Sigmoid colon (tissue), 7 donors: ENCODE results near the gene EFL1. TPM values are rescaled to one million over a fixed set of nuclear protein-coding genes. Genes with fewer than 3 reads are reported as not detected.
"Not testable (repeated sequence)": the region's sequence is repeated elsewhere in the genome, so short reads cannot be mapped to it uniquely, and the experiment has no call there.

ENCODE experiments used
- DNase-seq: peaks from one replicate; pipeline ENCODE4 v3.0.0-alpha.2; 2019
- H3K27ac ChIP-seq, 4 donors: fragments of 200-600 bp; sonication (generic); one replicate each; pipeline ENCODE4 v1.5.1; 2016 to 2019; ENCODE audit warnings: mild to moderate bottlenecking in 1 of 4
- H3K27me3 ChIP-seq, 3 donors: fragments of 200-600 bp; sonication (generic); one replicate each; pipeline ENCODE4 v1.5.1; 2019; ENCODE audit warnings: mild to moderate bottlenecking in 1 of 3
- H3K36me3 ChIP-seq, 4 donors: fragments of 200-600 bp; sonication (generic); one replicate each; pipeline ENCODE4 v1.5.1; 2016 to 2019
- H3K4me1 ChIP-seq, 4 donors: fragments of 200-600 bp; sonication (generic); one replicate each; pipeline ENCODE4 v1.5.1; 2017 to 2019
- H3K4me3 ChIP-seq, 4 donors: fragments of 200-600 bp; sonication (generic); one replicate each; pipeline ENCODE4 v1.5.1; 2017 to 2019; ENCODE audit warnings: mild to moderate bottlenecking in 2 of 4, moderate library complexity in 1 of 4
- H3K9me3 ChIP-seq, 4 donors: fragments of 200-600 bp in 3 of 4; sonication (generic) in 3 of 4; one replicate each; pipeline versions ENCODE4 v1.5.1 to v1.6.1; 2013 to 2019
- CTCF ChIP-seq, 4 experiments: fragments of 450-650 bp in 3 of 4; fragments of 200-600 bp in 1 of 4; IDR thresholded peaks; one replicate each; pipeline ENCODE4 v1.5.1; 2016 to 2019; ENCODE audit warnings: antibody characterized with exemption in 4 of 4, mild to moderate bottlenecking in 3 of 4, moderate library complexity in 2 of 4
- EP300 ChIP-seq, 4 donors: sonication (generic); formaldehyde crosslinking; IDR thresholded peaks; one replicate each; pipeline ENCODE4 v1.6.1; 2017; ENCODE audit warnings: antibody characterized with exemption in 4 of 4
- POLR2A ChIP-seq, 2 donors: fragments of 450-650 bp; IDR thresholded peaks; one replicate each; pipeline ENCODE4 v1.6.1; 2016; ENCODE audit warnings: antibody characterized with exemption in 2 of 2, mild to moderate bottlenecking in 2 of 2, moderate library complexity in 2 of 2
- POLR2AphosphoS5 ChIP-seq, 4 donors: sonication (generic); formaldehyde crosslinking; IDR thresholded peaks; one replicate each; pipeline ENCODE4 v1.6.1; 2017; ENCODE audit warnings: antibody characterized with exemption in 4 of 4
- WGBS, 2 donors: extraction: QIAGEN DNeasy Blood & Tissue Kit; methylation state at CpG; one replicate each; pipeline ENCODE4 v1.1.7; 2013; 5-methylcytosine and 5-hydroxymethylcytosine counted together
- intact Hi-C: fragments of 100-400 bp; cut with DNase I; formaldehyde crosslinking; loops from one replicate; pipeline ENCODE4 v1.15.1; 2023
- polyA plus RNA-seq, 3 donors: library from polyadenylated mRNA; stranded (reverse); fragments of 200-250 nt; gene quantifications; one replicate each; pipeline ENCODE4 v1.2.3, GENCODE V29; 2013
- total RNA-seq, 4 donors: library from RNA; depleted of rRNA; stranded (reverse); fragments of >200 nt; gene quantifications; one replicate each; pipeline ENCODE4 v1.1.0, GENCODE V29; 2016
- donor health status: healthy with polysubstance abuse.
- donor health status: Bipolar disorder and iron deficiency.
- donor health status: healthy.

Gene EFL1
- total and polyA plus RNA-seq, 7 donors = 10.8 to 15.7 (median 13.6) TPM

DNA sequence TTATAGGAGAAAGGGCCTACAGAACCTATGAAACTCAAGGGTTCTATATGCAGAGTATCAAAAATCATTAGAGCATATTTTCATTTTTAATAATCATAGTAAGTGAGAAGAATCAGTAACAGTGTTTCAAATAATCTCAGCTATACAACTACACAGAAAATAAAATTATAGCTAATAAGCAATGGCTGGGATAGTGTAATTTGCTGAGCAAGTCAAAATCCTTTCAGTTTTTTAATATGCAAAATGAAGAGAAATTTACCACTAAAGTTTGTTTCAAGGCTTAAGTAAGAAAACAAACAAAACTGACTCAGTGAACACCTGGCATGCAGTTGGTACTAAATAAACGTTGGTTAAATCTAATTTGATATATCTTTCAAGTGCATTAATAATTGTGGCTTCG, 66.2 kb downstream of the EFL1 start:
- Histone ChIP-seq H3K36me3 (no peaks in the 10 kb centered on the region), H3K4me1 (no peaks in the 10 kb centered on the region), H3K27me3 (no peaks in the 10 kb centered on the region), H3K4me3 (no peak overlapping the region), H3K27ac (no peak overlapping the region), H3K9me3 (no peaks in the 10 kb centered on the region)
- no peak for DNase-seq
- 67 to 92% methylated on average over 2 of the region's 2 CpGs for WGBS, 2 donors
- intact Hi-C loops = loop anchor here (5.0 to 10.0 kb wide), 3 partner anchors 54 to 922 kb away; no protein-coding TSS in a partner anchor
- TF ChIP-seq CTCF (IDR thresholded peaks at IDR 0.05) (no peak), EP300 (IDR thresholded peaks at IDR 0.05) (no peak), POLR2AphosphoS5 (IDR thresholded peaks at IDR 0.05) (no peak), POLR2A (IDR thresholded peaks at IDR 0.05) (no peak)

DNA sequence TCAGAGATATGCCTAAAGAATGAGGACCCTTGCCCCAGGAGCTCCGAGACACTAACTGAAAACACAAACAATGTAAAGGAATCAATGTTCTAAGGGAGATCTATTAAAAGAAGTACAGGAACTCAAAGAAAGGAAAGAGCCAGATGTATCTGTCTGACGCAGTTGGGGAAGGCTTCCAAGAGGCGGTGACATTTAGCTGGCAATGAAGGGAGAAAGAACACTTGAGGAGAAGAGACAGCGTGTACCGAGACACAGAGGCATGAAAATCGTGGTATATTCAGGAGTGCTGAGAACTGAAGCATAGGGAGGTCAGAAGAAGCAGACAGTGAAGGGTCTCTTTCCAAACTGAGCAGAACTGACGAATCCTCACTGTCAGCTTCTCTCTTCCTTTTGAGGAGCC, 66.7 kb downstream of the EFL1 start:
- 96% methylated on average over 7 of the region's 7 CpGs for WGBS, 2 donors
- not testable (repeated sequence) for DNase-seq
- intact Hi-C loops = loop anchor here (5.0 to 10.0 kb wide), 3 partner anchors 54 to 921 kb away; no protein-coding TSS in a partner anchor

GRCh38 chr15:82194488-82194887, 68.0 kb downstream of the EFL1 start:
- not testable (repeated sequence) for H3K9me3 ChIP-seq, H3K36me3 ChIP-seq, H3K27me3 ChIP-seq, H3K27ac ChIP-seq, DNase-seq, H3K4me1 ChIP-seq, H3K4me3 ChIP-seq
- intact Hi-C loops = loop anchor here (10.0 kb wide), 1 partner anchor 920 kb away; no protein-coding TSS in a partner anchor
- WGBS, 2 donors = 79 to 89% methylated on average over 6 of the region's 6 CpGs

More for the DNA sequence above, 66.7 kb downstream of the EFL1 start:
- H3K27ac ChIP-seq, H3K4me3 ChIP-seq, H3K9me3 ChIP-seq, H3K27me3 ChIP-seq, H3K4me1 ChIP-seq, H3K36me3 ChIP-seq: not testable (repeated sequence)

- H3K27ac ChIP-seq, H3K27me3 ChIP-seq, H3K36me3 ChIP-seq, H3K9me3 ChIP-seq, DNase-seq, H3K4me1 ChIP-seq, H3K4me3 ChIP-seq: not testable (repeated sequence)
- no CpG with 5 or more reads among the region's 1 CpG for WGBS, 2 donors
- intact Hi-C loops = loop anchor here (10.0 kb wide), 1 partner anchor 919 kb away; no protein-coding TSS in a partner anchor
Observed at GRCh38 chr15:82193435-82193834, 69.1 kb downstream of the EFL1 start.

DNA sequence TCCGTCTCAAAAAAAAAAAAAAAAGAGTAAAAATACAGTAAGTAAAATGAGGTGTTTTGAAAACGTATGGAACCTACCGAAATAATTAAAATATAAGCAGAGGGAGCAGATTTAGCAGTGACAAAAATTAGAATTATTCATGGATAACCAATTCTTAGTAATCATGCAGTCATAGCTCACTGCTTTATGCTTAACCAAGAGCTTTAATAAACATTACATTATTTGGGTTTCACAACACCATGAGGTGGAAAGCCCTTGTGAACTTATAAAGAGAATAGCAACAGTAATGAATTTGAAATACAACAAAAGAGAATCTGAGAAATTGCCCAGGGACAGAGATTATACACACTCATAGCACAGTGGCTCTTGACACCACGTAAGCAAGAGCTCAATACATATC, 70.1 kb downstream of the EFL1 start:
- not testable (repeated sequence) for H3K36me3 ChIP-seq, DNase-seq, H3K27me3 ChIP-seq, H3K4me3 ChIP-seq, H3K9me3 ChIP-seq, H3K27ac ChIP-seq, H3K4me1 ChIP-seq
- WGBS, 2 donors = 97 to 98% methylated on average over 4 of the region's 4 CpGs
- intact Hi-C loops = loop anchor here (10.0 kb wide), 1 partner anchor 918 kb away; no protein-coding TSS in a partner anchor

DNA sequence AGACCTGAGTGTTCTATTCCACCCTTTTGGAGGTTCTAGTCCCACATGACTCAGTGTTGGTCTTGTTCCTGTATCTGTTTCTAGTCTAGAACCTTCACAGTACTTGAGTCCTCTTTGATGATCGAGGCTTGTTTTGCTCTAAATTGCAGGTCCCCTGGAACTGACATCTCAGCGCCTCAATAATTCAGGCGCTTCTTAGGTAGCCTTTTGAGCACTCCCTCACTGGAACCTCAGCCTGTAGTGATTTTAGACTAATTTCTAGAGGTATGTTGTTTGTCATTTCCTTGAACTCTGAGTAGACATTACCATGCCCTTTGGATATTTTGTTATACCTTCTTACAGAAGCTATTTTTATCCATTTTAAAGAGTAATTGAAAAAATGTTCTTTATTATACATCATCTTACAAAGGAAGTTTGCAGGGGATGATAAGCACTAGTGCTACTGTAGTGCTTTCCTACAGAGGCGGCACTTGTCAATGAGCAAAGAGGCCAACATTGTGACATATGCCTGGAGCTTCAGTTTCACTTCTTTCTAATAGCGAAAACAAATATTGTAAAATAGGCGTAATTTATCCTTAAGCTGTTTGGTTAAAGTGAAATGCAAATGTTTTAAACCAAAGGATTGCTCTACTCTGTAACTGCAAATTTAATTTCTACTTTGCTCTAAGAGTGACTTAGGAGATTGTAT, 75.7 kb downstream of the EFL1 start:
- no peaks in the 10 kb centered on the region for H3K36me3 ChIP-seq
- TF ChIP-seq EP300 (IDR thresholded peaks at IDR 0.05) = no peak
- no peak for TF ChIP-seq POLR2AphosphoS5 (IDR thresholded peaks at IDR 0.05)
- no peak for TF ChIP-seq POLR2A (IDR thresholded peaks at IDR 0.05)
- TF ChIP-seq CTCF (IDR thresholded peaks at IDR 0.05) = no peak
- H3K27me3 ChIP-seq = no peaks in the 10 kb centered on the region
- H3K9me3 ChIP-seq = no peaks in the 10 kb centered on the region
- 88 to 95% methylated on average over 6 of the region's 6 CpGs for WGBS, 2 donors
- no peak overlapping the region for H3K4me3 ChIP-seq
- H3K4me1 ChIP-seq = peaks cover 0 to 19% (median 13%) of the 10 kb centered on the region in 4 donors
- H3K27ac ChIP-seq = no peak overlapping the region
- no peak for DNase-seq
- intact Hi-C loops = no loop called here

DNA sequence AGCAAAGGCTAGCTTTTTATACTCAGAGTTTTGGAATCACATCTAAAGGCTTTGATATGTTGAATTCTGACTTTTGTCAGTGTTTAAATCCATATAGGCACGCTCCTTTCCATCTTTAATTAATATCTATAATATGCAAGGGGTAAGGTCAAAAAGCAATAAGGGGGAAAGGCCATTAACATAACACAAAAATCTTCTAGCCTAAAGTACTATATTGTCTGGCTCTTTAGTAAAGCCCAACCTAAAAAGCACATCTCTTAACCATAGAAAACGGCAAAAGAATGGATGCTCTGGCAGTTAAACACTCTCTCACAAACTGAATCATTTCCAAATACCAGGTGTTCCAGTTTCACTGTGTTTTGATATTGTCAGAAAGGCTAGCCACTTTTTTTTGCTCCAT, 76.4 kb downstream of the EFL1 start:
- Histone ChIP-seq H3K27ac (no peak overlapping the region), H3K36me3 (no peaks in the 10 kb centered on the region), H3K4me3 (no peak overlapping the region), H3K4me1 (peaks cover 0 to 19% (median 13%) of the 10 kb centered on the region in 4 donors), H3K9me3 (no peaks in the 10 kb centered on the region), H3K27me3 (no peaks in the 10 kb centered on the region)
- TF ChIP-seq POLR2A (IDR thresholded peaks at IDR 0.05) (no peak), CTCF (IDR thresholded peaks at IDR 0.05) (no peak), EP300 (IDR thresholded peaks at IDR 0.05) (no peak), POLR2AphosphoS5 (IDR thresholded peaks at IDR 0.05) (no peak)
- intact Hi-C loops = no loop called here
- no peak for DNase-seq
- WGBS, 2 donors = 95 to 97% methylated on average over 2 of the region's 2 CpGs
